ENCODE results near the gene MS4A13. TPM values are rescaled to one million over a fixed set of nuclear protein-coding genes. Genes with fewer than 3 reads are reported as not detected.
A peak's percentile ranks its signal among the peaks of the same experiment; 100 is the strongest.

MS4A13 gene
- not detected for total RNA-seq
- long read RNA-seq, donor 1, result 0 reads
- long read RNA-seq, donor 2, result 0 reads

GRCh38 chr11:60515144-60515855 lies at the start of gene MS4A13:
Gene MS4A13, plus strand, starts transcription at chr11:60515392. Its CDS starts 2,692 bp downstream, at chr11:60518084.
- TF ChIP-seq CTCF (IDR thresholded peaks at IDR 0.05), result no peak
- peak; percentile 36 for ATAC-seq
- no peak within 1 kb of the TSS for H3K4me3 ChIP-seq
- no peaks in the 10 kb centered on the region for H3K36me3 ChIP-seq (ENCODE audit: low read depth)
- H3K9me3 ChIP-seq, result no peaks in the 10 kb centered on the region
- H3K4me1 ChIP-seq (ENCODE audit: low read depth), result no peaks in the 10 kb centered on the region
- intact Hi-C loops (cut with DNase I, micrococcal nuclease), result no loop called here
- DNase-seq, result no peak

- no peak for DNase-seq
- no peak for ATAC-seq
- no peaks in the 10 kb centered on the region for H3K4me1 ChIP-seq (ENCODE audit: low read depth)
- no peaks in the 10 kb centered on the region for H3K36me3 ChIP-seq (ENCODE audit: low read depth)
- H3K4me3 ChIP-seq, result no peak overlapping the region
- intact Hi-C loops (cut with DNase I, micrococcal nuclease), result no loop called here
- no peak for TF ChIP-seq CTCF (IDR thresholded peaks at IDR 0.05)
- H3K9me3 ChIP-seq, result no peaks in the 10 kb centered on the region
Observed at GRCh38 chr11:60468829-60469228, 46.4 kb upstream of the MS4A13 start.

GRCh38 chr11:60469723-60470122 lies 45.5 kb upstream of the MS4A13 start:
- no peak for TF ChIP-seq CTCF (IDR thresholded peaks at IDR 0.05)
- ATAC-seq (no peak), DNase-seq (no peak)
- H3K9me3 ChIP-seq, result no peaks in the 10 kb centered on the region
- no peak overlapping the region for H3K4me3 ChIP-seq
- no peaks in the 10 kb centered on the region for H3K4me1 ChIP-seq (ENCODE audit: low read depth)
- no peaks in the 10 kb centered on the region for H3K36me3 ChIP-seq (ENCODE audit: low read depth)
- intact Hi-C loops (cut with DNase I, micrococcal nuclease), result no loop called here

GRCh38 chr11:60477035-60477445 lies 38.2 kb upstream of the MS4A13 start:
- ATAC-seq (peak; percentile 33), DNase-seq (no peak)
- intact Hi-C loops (cut with DNase I, micrococcal nuclease), result no loop called here
- no peaks in the 10 kb centered on the region for H3K9me3 ChIP-seq
- no peaks in the 10 kb centered on the region for H3K4me1 ChIP-seq (ENCODE audit: low read depth)
- H3K36me3 ChIP-seq (ENCODE audit: low read depth), result no peaks in the 10 kb centered on the region
- no peak overlapping the region for H3K4me3 ChIP-seq
- no peak for TF ChIP-seq CTCF (IDR thresholded peaks at IDR 0.05)

- H3K36me3 ChIP-seq (ENCODE audit: low read depth), result no peaks in the 10 kb centered on the region
- no peak overlapping the region for H3K4me3 ChIP-seq
- ATAC-seq (peak; percentile 59), DNase-seq (no peak)
- no peak for TF ChIP-seq CTCF (IDR thresholded peaks at IDR 0.05)
- intact Hi-C loops (cut with DNase I, micrococcal nuclease), result no loop called here
- H3K9me3 ChIP-seq, result no peaks in the 10 kb centered on the region
- no peaks in the 10 kb centered on the region for H3K4me1 ChIP-seq (ENCODE audit: low read depth)
Observed at GRCh38 chr11:60482361-60482760, 32.8 kb upstream of the MS4A13 start.

Data from mucosa of descending colon (tissue), 3 donors.